SU-DHL-6 (cell line): ENCODE measurements around the gene DLGAP3.

Source experiments
- H2AFZ ChIP-seq: fragments of 200-600 bp; sonication (generic); 2 replicates; pipeline ENCODE4 v1.6.1; 2014; ENCODE audit warnings: low read depth, mild to moderate bottlenecking, moderate library complexity, mixed read lengths, antibody characterized with exemption, low read length; ENCODE audit not compliant: severe bottlenecking
- H3F3A ChIP-seq: fragments of 200-600 bp; shearing (Covaris generic); 2 replicates; pipeline ENCODE4 v1.6.0; 2016; ENCODE audit warnings: antibody characterized with exemption, mild to moderate bottlenecking; ENCODE audit not compliant: insufficient read depth
- H3K27ac ChIP-seq: fragments of 200-600 bp; sonication (generic); 2 replicates; pipeline ENCODE4 v1.5.1; 2016; ENCODE audit warnings: low read depth, mild to moderate bottlenecking, low read length, moderate library complexity, mixed read lengths
- H3K27me3 ChIP-seq: fragments of 200-600 bp; sonication (generic), shearing (Covaris generic); 2 replicates; pipeline ENCODE4 v1.6.0; 2014; ENCODE audit warnings: mild to moderate bottlenecking, low read length
- H3K36me3 ChIP-seq: fragments of 200-600 bp; sonication (generic); 2 replicates; pipeline ENCODE4 v1.6.1; 2014; ENCODE audit warnings: mild to moderate bottlenecking, low read length, mixed read lengths
- H3K4me2 ChIP-seq: fragments of 300-600, 200-600 bp; shearing (Covaris generic), sonication (generic); 2 replicates; pipeline ENCODE4 v1.6.0; 2014; ENCODE audit warnings: low read length, low read depth, mild to moderate bottlenecking; ENCODE audit not compliant: poor library complexity, severe bottlenecking
- H3K4me3 ChIP-seq: fragments of 200-600 bp; sonication (generic); 2 replicates; pipeline ENCODE4 v1.5.1; 2014; ENCODE audit warnings: antibody characterized with exemption, low read length, mild to moderate bottlenecking, mixed read lengths; ENCODE audit not compliant: insufficient read depth, poor library complexity, severe bottlenecking
- H3K79me2 ChIP-seq: fragments of 200-600 bp; sonication (generic); 2 replicates; pipeline ENCODE4 v1.6.1; 2014; ENCODE audit warnings: mild to moderate bottlenecking, low read length, moderate library complexity; ENCODE audit not compliant: insufficient read depth
- H3K9ac ChIP-seq: fragments of 200-600 bp; sonication (generic); 2 replicates; pipeline ENCODE4 v1.7.0; 2014; ENCODE audit warnings: mild to moderate bottlenecking, low read length
- H3K9me2 ChIP-seq: fragments of 200-600 bp; sonication (generic); replicated peaks from 2 replicates; pipeline ENCODE4 v1.6.1; 2014; ENCODE audit warnings: low read length; ENCODE audit not compliant: insufficient read depth
- H3K9me3 ChIP-seq: fragments of 200-600 bp; sonication (generic); 2 replicates; pipeline ENCODE4 v1.6.1; 2014; ENCODE audit warnings: low read length, mixed read lengths; ENCODE audit not compliant: insufficient read depth
- H4K20me1 ChIP-seq: fragments of 200-600 bp; sonication (generic); 2 replicates; pipeline ENCODE4 v1.6.1; 2014; ENCODE audit warnings: low read depth, mild to moderate bottlenecking, antibody characterized with exemption, low read length, moderate library complexity, mixed read lengths
- EZH2phosphoT487 ChIP-seq: fragments of 200-600 bp; sonication (generic), shearing (Covaris generic); conservative IDR thresholded peaks from 2 replicates; pipeline ENCODE4 v1.6.1; 2018; ENCODE audit warnings: mild to moderate bottlenecking, antibody characterized with exemption, low read length, moderate library complexity, mixed read lengths
- TF ChIP-seq, protein P1 (sequence below): fragments of 200-600 bp; sonication (generic); IDR thresholded peaks from one replicate; pipeline ENCODE4 v1.5.1; 2017; ENCODE audit warnings: antibody characterized with exemption, mild to moderate bottlenecking, low read length, moderate library complexity; ENCODE audit not compliant: insufficient read depth, poor library complexity, severe bottlenecking

The DLGAP3 gene

DNA sequence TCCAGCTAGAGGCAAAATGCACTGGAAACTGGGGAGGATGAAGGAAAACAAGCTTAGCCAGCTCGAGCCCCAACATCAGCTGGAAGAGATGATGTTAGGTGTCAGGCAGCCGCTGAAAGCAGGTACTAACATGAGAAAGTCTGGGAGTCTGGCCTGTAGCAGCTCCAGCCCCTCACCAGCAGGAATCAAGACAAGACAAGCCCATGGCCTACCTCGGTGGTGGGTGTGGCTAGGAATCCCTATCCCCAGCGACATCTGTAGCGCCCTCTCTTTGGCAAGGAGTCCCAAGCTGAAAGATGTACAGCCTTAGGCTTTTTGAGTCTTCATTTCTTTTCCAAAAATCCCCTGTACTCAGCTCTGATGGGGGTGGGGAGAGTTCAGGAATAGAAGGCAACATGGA, 2.6 kb downstream of the DLGAP3 start:
- no peaks in the 10 kb centered on the region for H3F3A ChIP-seq
- H3K9me2 ChIP-seq: no peaks in the 10 kb centered on the region
- no peaks in the 10 kb centered on the region for H3K27me3 ChIP-seq
- H3K79me2 ChIP-seq: no peaks in the 10 kb centered on the region
- no peak overlapping the region for H2AFZ ChIP-seq
- no peaks in the 10 kb centered on the region for H3K9me3 ChIP-seq
- H3K4me3 ChIP-seq: no peak overlapping the region
- no peaks in the 10 kb centered on the region for H4K20me1 ChIP-seq
- no peak overlapping the region for H3K4me2 ChIP-seq
- no peaks in the 10 kb centered on the region for H3K36me3 ChIP-seq
- no peak for TF ChIP-seq EZH2phosphoT487
- TF ChIP-seq, protein P1, sequence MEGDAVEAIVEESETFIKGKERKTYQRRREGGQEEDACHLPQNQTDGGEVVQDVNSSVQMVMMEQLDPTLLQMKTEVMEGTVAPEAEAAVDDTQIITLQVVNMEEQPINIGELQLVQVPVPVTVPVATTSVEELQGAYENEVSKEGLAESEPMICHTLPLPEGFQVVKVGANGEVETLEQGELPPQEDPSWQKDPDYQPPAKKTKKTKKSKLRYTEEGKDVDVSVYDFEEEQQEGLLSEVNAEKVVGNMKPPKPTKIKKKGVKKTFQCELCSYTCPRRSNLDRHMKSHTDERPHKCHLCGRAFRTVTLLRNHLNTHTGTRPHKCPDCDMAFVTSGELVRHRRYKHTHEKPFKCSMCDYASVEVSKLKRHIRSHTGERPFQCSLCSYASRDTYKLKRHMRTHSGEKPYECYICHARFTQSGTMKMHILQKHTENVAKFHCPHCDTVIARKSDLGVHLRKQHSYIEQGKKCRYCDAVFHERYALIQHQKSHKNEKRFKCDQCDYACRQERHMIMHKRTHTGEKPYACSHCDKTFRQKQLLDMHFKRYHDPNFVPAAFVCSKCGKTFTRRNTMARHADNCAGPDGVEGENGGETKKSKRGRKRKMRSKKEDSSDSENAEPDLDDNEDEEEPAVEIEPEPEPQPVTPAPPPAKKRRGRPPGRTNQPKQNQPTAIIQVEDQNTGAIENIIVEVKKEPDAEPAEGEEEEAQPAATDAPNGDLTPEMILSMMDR: no peak
- H3K27ac ChIP-seq: no peak overlapping the region
- H3K9ac ChIP-seq: no peak overlapping the region

DNA sequence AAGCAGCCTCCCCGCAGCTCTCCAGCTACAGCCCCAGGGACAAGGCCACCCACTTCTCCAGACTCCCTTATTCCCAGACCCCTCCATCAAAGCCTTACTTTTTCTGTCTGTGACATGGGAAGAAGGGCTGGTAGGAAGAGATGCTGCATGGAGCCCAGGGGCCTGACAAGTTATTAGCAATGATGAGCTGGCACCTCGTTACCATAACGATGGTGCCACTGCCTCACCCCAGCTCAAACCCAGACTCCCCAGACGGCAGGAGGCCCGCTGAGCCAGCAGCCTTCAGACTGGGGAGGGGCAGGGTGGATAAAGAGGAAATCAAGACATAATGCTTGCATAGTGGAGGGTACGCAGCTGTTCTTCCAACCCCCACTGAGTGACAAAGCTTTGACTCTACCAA, 3.3 kb downstream of the DLGAP3 start:
- TF ChIP-seq EZH2phosphoT487: no peak
- TF ChIP-seq, protein P1: no peak
- Histone ChIP-seq H3K4me3 (no peak overlapping the region), H3K9me3 (no peaks in the 10 kb centered on the region), H3K79me2 (no peaks in the 10 kb centered on the region), H4K20me1 (no peaks in the 10 kb centered on the region), H3K36me3 (no peaks in the 10 kb centered on the region), H2AFZ (no peak overlapping the region), H3K27me3 (no peaks in the 10 kb centered on the region), H3K27ac (no peak overlapping the region), H3F3A (no peaks in the 10 kb centered on the region), H3K9ac (no peak overlapping the region), H3K9me2 (no peaks in the 10 kb centered on the region), H3K4me2 (no peak overlapping the region)

DNA sequence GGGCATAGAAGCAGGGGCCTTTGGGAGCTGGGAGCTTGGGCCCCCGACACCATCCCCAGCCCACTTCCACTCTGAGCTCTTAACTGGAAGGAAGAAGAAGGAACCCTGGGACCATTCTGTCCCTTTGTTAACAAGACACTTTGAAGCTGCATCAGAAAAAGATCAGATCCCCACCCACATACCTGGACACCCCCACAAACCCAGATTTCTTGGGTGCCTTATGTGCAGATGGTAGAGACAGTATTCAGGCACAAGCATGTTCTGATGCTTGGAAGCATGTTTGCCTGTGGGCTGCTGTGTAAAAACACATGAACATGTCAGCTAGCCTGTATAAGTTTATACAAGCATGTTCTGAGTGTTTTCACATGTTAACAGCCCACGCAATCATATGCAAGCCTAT, 3.7 kb downstream of the DLGAP3 start:
- H3K9ac ChIP-seq: no peak overlapping the region
- H2AFZ ChIP-seq: no peak overlapping the region
- H3K27me3 ChIP-seq: no peaks in the 10 kb centered on the region
- no peaks in the 10 kb centered on the region for H3K9me3 ChIP-seq
- no peaks in the 10 kb centered on the region for H4K20me1 ChIP-seq
- H3K9me2 ChIP-seq: no peaks in the 10 kb centered on the region
- no peaks in the 10 kb centered on the region for H3K36me3 ChIP-seq
- H3K79me2 ChIP-seq: no peaks in the 10 kb centered on the region
- no peaks in the 10 kb centered on the region for H3F3A ChIP-seq
- no peak overlapping the region for H3K4me2 ChIP-seq
- no peak overlapping the region for H3K4me3 ChIP-seq
- no peak for TF ChIP-seq EZH2phosphoT487
- TF ChIP-seq, protein P1: no peak
- H3K27ac ChIP-seq: no peak overlapping the region
